ENCODE measurements around the gene FAM114A2.
A peak's percentile ranks its signal among the peaks of the same experiment; 100 is the strongest.
"Not testable (repeated sequence)": the region's sequence is repeated elsewhere in the genome, so short reads cannot be mapped to it uniquely, and the experiment has no call there.

The FAM114A2 gene

GRCh38 chr5:154038707-154039457, at the start of gene FAM114A2, which contains the start of gene MFAP3:
TSS of gene FAM114A2 (minus strand) at chr5:154038910. CDS start at chr5:154034953, 3,957 bp downstream.
TSS of gene MFAP3 (plus strand) at chr5:154038967. CDS start at chr5:154049723, 10,756 bp downstream.
- peak; percentile 42 to 47 for DNase-seq (ENCODE audit: low read depth in 2 of 2)

DNA sequence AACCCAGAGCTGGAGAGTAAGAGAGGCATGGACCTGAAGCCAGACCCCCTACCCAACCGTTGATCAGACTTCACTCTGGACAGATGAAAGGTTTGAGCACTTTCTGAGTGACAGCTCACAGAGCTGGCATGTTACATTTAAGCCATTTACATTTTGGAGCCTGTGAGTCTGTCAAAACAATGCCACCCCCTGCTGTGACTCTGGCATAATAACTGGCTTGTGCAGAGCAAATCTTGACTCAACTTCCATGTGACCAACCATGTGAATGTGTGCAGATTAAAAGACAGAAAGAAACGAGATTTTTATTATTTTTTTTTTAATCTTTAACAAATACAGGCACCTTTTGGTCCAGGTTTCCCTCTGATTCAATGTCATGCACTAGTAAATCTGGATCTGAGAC, 48.5 kb upstream of the FAM114A2 start:
- DNase-seq (ENCODE audit: low read depth in 2 of 2) = no peak

- no peak for DNase-seq (ENCODE audit: low read depth in 2 of 2)
Observed at GRCh38 chr5:154086641-154087040, 47.9 kb upstream of the FAM114A2 start.

DNA sequence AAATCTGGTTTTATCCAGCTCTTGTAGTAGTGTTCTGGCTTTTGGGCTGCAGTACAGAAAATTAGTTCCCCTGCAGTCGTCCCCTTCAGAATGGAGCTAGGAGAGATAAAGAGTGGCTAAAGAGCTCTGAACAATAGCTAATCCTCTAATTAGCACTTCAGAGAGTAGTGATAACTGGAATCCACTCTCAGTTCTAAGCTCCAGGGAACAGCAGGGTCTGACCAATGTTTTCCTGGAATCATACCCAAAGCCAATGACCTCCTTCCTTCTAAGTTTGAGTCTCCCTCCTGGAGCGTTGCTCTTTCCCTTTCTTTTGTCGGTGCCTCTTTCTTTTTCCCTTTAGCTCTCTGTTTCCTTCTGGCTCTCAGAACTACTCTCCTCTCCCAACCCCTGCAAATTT, 47.4 kb upstream of the FAM114A2 start:
- no peak for DNase-seq (ENCODE audit: low read depth in 2 of 2)

- no peak for DNase-seq (ENCODE audit: low read depth in 2 of 2)
Observed at GRCh38 chr5:154084062-154084639, 45.4 kb upstream of the FAM114A2 start.

DNA sequence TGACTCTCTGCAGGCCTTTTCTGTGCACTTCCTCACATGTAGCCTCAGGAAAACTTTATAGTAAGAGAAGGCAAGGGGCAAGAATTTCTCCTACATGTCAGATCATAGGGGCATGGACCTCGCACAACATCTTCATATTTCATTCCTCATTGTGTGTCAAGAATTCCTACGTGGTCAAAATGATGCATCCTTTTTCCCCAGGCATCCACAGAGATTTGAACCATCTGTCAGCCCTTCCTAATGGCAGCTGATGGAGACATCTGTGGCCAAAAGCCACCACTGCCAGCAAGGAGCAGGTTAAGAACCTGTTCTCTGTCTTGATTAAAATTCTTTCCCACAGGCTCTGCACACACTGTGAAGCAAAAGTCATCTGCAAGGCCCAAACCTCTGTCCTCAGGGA, 42.5 kb upstream of the FAM114A2 start:
- DNase-seq (ENCODE audit: low read depth in 2 of 2) = no peak

GRCh38 chr5:154078272-154078671, 39.6 kb upstream of the FAM114A2 start:
- no peak for DNase-seq (ENCODE audit: low read depth in 2 of 2)

DNA sequence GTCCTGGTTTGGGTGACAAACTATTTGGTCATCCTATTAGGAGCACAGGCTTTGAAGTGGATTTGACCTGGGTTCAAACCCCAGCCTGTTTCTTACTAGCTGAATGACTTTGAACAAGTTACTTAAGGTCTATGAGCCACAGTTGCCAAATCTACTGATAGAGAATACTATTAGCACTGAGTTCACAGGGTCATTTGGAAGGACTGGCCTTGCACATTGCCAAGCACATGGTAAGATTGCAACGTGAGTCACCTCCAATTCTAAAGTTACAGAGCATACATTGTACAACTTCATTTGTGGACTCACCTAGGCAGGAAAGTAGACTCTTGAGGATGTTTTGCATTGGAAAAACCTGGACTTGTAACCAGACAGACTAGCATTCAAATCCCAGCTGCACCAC, 39.0 kb upstream of the FAM114A2 start:
- DNase-seq (ENCODE audit: low read depth in 2 of 2) = no peak

- no peak for DNase-seq (ENCODE audit: low read depth in 2 of 2)
Observed at GRCh38 chr5:154076240-154076922, 37.7 kb upstream of the FAM114A2 start.

DNA sequence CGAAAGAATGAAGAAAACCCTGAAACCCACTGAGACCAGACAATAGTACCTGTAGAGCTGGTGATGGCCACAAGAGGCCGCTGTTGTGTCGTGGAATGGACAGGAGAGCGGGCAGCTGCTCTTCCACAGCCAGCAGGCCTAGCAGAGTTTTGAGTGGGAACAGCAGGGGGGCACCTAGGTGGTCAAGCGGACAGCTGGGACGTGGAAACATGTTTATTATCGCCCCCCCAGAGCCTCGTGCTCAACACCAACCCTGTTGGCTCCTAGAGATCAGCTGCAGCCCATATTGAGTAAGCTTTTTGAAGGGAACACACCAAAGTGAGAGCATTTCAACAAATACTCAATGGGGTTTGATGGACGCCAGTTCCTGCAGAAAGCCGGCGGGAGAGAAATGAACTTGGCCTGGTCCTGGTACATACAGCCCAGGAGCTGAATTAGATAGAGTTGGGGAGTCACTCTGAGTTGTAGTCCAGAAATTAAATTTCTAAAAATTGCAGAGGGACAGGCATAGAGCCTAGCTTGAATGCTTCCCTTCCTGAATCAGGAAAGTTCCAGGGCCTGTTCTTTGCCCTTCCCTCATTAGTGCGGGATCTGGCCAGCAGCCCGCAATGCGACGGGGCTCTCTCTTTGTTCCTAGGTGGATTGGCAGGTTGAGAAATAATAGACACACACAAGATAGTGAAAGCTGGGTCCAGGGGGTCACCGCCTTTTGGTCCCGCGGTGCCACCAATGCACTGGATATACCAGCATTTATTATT, 33.9 kb upstream of the FAM114A2 start:
- DNase-seq (ENCODE audit: low read depth in 2 of 2) = peak; percentile 30

DNA sequence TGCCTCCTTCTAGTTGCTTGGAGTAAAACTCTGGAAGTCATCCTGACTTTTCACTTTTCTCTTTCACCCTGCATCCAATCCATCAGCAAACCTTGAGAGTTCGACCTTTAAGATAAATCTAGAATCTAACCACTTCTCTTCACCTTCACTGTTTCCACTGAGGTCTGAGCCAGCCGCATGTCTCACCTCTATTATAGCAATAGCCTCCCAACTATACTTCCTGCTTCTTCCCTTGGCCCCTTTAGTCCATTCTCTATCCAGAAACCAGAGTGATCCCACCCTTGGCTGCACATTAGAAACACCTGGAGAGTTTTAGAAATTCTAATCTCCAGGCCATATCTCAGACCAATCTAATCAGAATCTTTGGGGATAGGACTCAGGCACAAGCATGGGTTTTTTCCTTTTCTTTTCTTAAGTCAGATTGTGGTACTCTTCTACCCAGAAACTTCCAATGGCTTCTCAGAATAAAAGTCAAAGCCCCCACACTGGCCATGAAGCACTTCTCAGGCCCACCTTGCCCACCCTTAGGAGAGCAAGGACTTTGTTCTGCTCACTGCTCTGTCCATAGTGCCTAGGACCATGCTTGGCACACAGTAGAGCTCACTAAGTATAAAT, 33.2 kb upstream of the FAM114A2 start:
- no peak for DNase-seq (ENCODE audit: low read depth in 2 of 2)

- not testable (repeated sequence) for DNase-seq (ENCODE audit: low read depth in 2 of 2)
Observed at GRCh38 chr5:154069854-154070253, 31.1 kb upstream of the FAM114A2 start.

GRCh38 chr5:154065971-154066370, 27.3 kb upstream of the FAM114A2 start:
- DNase-seq (ENCODE audit: low read depth in 2 of 2) = no peak

- DNase-seq (ENCODE audit: low read depth in 2 of 2) = no peak
Observed at GRCh38 chr5:154063372-154063771, 24.7 kb upstream of the FAM114A2 start.

- DNase-seq (ENCODE audit: low read depth in 2 of 2) = no peak
Observed at GRCh38 chr5:154060606-154061005, 21.9 kb upstream of the FAM114A2 start.

DNA sequence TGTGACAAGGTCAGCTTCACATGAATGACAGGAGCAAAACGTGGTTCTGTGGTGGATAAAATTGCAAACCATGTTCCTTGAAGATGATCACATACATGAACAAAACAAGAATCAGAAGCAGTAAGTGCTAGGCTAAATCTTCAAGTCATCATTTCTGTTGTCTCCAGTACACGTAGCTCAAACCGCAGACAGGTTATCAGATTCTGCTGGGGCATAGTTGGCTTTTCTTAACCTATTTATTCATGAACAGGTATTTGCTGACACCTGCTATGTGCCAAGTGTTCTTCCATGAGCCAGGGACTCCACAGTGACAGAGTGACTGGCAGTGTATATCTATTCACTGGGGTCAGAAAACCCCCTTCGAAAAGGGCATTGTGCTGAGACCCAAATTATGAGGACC, 20.9 kb upstream of the FAM114A2 start:
- no peak for DNase-seq (ENCODE audit: low read depth in 2 of 2)

GRCh38 chr5:154059039-154059430, 20.3 kb upstream of the FAM114A2 start:
- DNase-seq (ENCODE audit: low read depth in 2 of 2) = no peak

DNA sequence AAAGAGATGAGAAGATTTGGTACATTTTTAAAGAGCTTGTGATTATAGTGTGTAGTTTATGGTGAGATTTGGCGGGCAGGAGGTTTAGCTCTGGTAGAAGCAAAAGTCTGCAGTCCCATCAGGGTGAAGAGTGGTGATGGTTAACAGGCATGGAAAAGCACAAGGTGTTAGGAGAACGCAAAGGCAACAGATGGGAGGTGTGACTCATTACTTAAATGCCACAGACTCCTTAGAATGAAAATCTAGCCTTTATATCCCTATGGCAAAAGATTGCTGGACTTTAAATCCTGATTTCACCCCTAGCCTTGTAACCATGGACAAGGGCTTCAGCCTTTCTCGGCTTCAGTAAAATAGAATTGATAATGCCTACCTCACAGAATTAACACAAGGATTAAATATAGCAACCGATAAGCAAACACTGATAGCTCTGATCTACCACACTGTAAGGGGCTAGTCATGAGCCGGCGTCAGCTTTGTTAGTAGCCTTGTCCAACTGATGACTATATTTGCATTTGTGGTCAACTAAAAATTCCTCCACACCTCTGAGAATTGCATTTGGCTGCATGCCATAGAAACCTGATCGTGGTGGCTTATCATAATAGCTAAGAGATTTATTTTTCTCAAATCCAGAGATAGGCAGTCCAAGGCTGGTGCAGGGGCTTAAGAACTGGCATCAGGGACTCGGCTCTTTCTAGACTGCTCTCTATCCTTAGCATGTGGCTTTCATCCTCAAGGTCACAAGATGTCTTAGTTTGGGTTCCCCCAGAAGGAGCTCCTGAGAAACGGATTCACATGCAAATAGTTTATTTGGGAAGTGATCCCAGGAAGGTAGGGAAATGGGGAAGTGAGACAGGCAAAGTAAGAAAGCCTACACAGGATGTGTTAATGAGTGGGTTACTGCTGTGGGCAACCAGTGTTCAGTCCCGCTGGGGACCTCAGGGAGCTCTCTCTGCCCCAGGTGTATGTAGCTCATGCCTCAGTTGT, 19.6 kb upstream of the FAM114A2 start:
- DNase-seq (ENCODE audit: low read depth in 2 of 2) = no peak

- no peak for DNase-seq (ENCODE audit: low read depth in 2 of 2)
Observed at GRCh38 chr5:154055201-154055600, 16.5 kb upstream of the FAM114A2 start.

DNA sequence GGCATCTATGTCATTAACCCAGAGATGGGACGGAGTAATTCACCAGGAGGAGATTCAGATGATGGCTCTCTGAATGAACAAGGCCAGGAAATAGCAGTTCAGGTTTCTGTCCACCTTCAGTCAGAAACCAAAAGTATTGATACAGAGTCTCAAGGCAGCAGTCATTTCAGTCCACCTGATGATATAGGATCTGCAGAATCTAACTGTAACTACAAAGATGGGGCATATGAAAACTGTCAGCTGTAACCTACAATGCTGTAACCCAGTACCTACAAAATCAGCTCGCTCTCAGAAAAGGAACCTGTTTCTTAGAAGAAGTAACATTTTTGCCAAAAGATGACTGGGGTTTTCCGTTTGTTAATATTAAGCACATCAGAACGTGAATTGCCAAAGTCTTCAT, 14.8 kb upstream of the FAM114A2 start:
- DNase-seq (ENCODE audit: low read depth in 2 of 2) = no peak

All from fibroblast of skin of left biceps (primary cell).